ENCODE results near the gene TPSAB1. TPM values are rescaled to one million over a fixed set of nuclear protein-coding genes. Genes with fewer than 3 reads are reported as not detected.

TPSAB1 gene
- total RNA-seq, 2 donors from 2014 or later, result 17.7 to 33.6 TPM

DNA sequence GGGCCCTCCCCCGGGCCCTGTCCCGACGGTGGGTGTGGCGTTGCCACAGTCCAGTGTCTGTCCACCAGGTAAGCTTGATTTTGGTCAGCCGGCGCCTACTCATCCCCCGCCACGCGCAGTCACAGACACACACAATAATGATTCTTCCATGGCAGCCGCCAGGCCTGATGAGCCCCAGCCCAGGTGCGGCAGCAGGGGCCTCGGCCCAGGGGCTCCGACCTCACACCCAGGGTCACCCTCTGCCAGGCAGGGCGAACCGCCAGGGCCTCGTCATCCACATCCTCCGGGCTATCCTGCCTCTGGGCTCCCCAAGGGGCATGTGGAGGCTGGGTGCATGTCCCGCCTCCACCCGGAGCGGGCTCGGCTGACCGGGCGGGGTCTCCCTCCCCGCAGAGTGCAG is 23.0 kb upstream of the TPSAB1 start:
- H3K27ac ChIP-seq, result no peak overlapping the region
- no peaks in the 10 kb centered on the region for H3K36me3 ChIP-seq
- TF ChIP-seq POLR2A (IDR thresholded peaks at IDR 0.05) (no peak), POLR2AphosphoS5 (IDR thresholded peaks at IDR 0.05) (no peak)
- TF ChIP-seq, protein P1, sequence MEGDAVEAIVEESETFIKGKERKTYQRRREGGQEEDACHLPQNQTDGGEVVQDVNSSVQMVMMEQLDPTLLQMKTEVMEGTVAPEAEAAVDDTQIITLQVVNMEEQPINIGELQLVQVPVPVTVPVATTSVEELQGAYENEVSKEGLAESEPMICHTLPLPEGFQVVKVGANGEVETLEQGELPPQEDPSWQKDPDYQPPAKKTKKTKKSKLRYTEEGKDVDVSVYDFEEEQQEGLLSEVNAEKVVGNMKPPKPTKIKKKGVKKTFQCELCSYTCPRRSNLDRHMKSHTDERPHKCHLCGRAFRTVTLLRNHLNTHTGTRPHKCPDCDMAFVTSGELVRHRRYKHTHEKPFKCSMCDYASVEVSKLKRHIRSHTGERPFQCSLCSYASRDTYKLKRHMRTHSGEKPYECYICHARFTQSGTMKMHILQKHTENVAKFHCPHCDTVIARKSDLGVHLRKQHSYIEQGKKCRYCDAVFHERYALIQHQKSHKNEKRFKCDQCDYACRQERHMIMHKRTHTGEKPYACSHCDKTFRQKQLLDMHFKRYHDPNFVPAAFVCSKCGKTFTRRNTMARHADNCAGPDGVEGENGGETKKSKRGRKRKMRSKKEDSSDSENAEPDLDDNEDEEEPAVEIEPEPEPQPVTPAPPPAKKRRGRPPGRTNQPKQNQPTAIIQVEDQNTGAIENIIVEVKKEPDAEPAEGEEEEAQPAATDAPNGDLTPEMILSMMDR (IDR thresholded peaks at IDR 0.05), result no peak
- no peak overlapping the region for H3K4me3 ChIP-seq
- no peak for DNase-seq (ENCODE audit: low spot score)
- no peaks in the 10 kb centered on the region for H3K27me3 ChIP-seq (replicated peaks; ENCODE audit: insufficient read depth)
- no peaks in the 10 kb centered on the region for H3K9me3 ChIP-seq
- intact Hi-C loops (cut with DNase I), result loop anchor here (10.0 kb wide), 1 partner anchor 547 kb away; no protein-coding TSS in a partner anchor
- 88% methylated on average over 15 of the region's 24 CpGs for WGBS
- H3K4me1 ChIP-seq (replicated peaks), result no peaks in the 10 kb centered on the region

DNA sequence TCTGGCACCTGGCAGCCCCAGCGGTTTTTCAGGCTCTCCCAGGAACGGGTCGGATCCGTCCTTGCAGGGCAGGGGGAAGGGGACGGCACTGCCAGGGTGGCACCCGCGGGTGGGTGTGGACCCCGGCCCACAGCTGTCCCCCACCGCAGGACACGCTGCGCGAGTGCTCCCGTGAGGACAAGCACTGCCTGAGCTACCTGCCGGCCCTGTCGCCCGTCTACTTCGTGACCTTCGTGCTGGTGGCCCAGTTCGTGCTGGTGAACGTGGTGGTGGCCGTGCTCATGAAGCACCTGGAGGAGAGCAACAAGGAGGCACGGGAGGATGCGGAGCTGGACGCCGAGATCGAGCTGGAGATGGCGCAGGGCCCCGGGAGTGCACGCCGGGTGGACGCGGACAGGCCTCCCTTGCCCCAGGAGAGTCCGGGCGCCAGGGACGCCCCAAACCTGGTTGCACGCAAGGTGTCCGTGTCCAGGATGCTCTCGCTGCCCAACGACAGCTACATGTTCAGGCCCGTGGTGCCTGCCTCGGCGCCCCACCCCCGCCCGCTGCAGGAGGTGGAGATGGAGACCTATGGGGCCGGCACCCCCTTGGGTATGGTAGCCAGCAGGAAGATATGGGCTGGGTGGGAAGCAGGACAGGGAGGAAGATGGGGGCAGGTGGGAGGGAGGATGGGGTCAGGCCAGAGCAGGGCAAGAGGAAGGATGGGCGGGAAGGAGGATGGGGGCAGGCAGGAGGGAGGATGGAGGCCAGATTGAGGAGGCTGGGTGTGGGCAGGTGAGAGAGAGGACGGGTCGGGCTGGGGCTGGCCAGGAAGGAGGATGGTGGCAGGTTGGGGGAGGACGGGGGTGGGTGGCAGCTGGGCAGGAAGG is 22.2 kb upstream of the TPSAB1 start:
- H3K36me3 ChIP-seq, result no peaks in the 10 kb centered on the region
- no peak overlapping the region for H3K27ac ChIP-seq
- intact Hi-C loops (cut with DNase I), result loop anchor here (10.0 kb wide), 1 partner anchor 547 kb away; no protein-coding TSS in a partner anchor
- no peaks in the 10 kb centered on the region for H3K9me3 ChIP-seq
- no peak for DNase-seq (ENCODE audit: low spot score)
- H3K4me1 ChIP-seq (replicated peaks), result no peaks in the 10 kb centered on the region
- no peak overlapping the region for H3K4me3 ChIP-seq
- TF ChIP-seq POLR2AphosphoS5 (IDR thresholded peaks at IDR 0.05) (no peak), POLR2A (IDR thresholded peaks at IDR 0.05) (no peak)
- TF ChIP-seq, protein P1 (IDR thresholded peaks at IDR 0.05), result no peak
- 85% methylated on average over 46 of the region's 49 CpGs for WGBS
- no peaks in the 10 kb centered on the region for H3K27me3 ChIP-seq (replicated peaks; ENCODE audit: insufficient read depth)

DNA sequence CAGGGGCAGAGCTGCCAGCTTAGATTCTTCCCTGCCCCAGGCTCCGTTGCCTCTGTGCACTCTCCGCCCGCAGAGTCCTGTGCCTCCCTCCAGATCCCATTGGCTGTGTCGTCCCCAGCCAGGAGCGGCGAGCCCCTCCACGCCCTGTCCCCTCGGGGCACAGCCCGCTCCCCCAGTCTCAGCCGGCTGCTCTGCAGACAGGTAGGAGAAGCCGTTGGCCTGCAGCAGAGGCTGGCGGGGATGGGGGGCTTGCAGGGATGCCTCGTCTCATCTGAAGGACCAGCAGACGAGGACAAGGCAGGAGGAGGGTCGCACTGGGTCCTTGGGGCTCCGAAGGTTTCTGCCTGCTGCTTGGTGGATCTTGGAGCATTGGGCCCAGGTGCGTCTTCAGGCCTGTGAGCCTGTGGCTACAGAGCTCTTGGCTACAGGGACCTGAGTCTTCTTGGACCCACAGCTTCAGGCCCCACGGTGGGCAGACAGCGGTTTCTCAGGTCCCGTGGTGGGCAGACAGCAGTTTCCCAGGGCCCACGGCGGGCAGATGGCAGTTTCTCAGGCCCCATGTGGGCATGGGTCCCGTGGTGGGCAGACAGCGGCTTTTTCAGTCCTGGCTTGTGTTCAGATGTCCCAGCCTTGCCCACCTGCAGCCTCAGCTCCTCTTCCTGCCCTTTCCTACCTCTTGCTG is 21.4 kb upstream of the TPSAB1 start:
- Histone ChIP-seq H3K4me1 (replicated peaks) (no peaks in the 10 kb centered on the region), H3K27me3 (replicated peaks; ENCODE audit: insufficient read depth) (no peaks in the 10 kb centered on the region), H3K27ac (no peak overlapping the region), H3K4me3 (no peak overlapping the region), H3K9me3 (no peaks in the 10 kb centered on the region), H3K36me3 (no peaks in the 10 kb centered on the region)
- intact Hi-C loops (cut with DNase I), result loop anchor here (10.0 kb wide), 1 partner anchor 546 kb away; no protein-coding TSS in a partner anchor
- no peak for DNase-seq (ENCODE audit: low spot score)
- no peak for TF ChIP-seq POLR2AphosphoS5 (IDR thresholded peaks at IDR 0.05)
- TF ChIP-seq, protein P1 (IDR thresholded peaks at IDR 0.05), result no peak
- TF ChIP-seq POLR2A (IDR thresholded peaks at IDR 0.05), result no peak
- WGBS, result 83% methylated on average over 20 of the region's 24 CpGs

DNA sequence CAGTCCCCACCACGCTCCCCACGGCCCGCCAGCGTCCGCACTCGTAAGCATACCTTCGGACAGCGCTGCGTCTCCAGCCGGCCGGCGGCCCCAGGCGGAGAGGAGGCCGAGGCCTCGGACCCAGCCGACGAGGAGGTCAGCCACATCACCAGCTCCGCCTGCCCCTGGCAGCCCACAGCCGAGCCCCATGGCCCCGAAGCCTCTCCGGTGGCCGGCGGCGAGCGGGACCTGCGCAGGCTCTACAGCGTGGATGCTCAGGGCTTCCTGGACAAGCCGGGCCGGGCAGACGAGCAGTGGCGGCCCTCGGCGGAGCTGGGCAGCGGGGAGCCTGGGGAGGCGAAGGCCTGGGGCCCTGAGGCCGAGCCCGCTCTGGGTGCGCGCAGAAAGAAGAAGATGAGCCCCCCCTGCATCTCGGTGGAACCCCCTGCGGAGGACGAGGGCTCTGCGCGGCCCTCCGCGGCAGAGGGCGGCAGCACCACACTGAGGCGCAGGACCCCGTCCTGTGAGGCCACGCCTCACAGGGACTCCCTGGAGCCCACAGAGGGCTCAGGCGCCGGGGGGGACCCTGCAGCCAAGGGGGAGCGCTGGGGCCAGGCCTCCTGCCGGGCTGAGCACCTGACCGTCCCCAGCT is 20.3 kb upstream of the TPSAB1 start:
- intact Hi-C loops (cut with DNase I), result no loop called here
- H3K27ac ChIP-seq, result no peak overlapping the region
- H3K4me3 ChIP-seq, result no peak overlapping the region
- H3K4me1 ChIP-seq (replicated peaks), result no peaks in the 10 kb centered on the region
- H3K36me3 ChIP-seq, result no peaks in the 10 kb centered on the region
- H3K9me3 ChIP-seq, result no peaks in the 10 kb centered on the region
- H3K27me3 ChIP-seq (replicated peaks; ENCODE audit: insufficient read depth), result no peaks in the 10 kb centered on the region
- WGBS, result 92% methylated on average over 38 of the region's 55 CpGs
- DNase-seq (ENCODE audit: low spot score), result no peak
- TF ChIP-seq, protein P1 (IDR thresholded peaks at IDR 0.05), result no peak

All from prostate gland (tissue), 2 donors.